Hematopoietic multipotent progenitor cell treated with erythropoietin and hydrocortisone succinate and interleukin-3 and kit ligand, for 15 days (in vitro differentiated cells): ENCODE measurements around the gene PITHD1.
"Not testable (repeated sequence)": the region's sequence is repeated elsewhere in the genome, so short reads cannot be mapped to it uniquely, and the experiment has no call there.

ENCODE experiments used
- DNase-seq: peaks from one replicate; pipeline ENCODE4 v3.0.0-alpha.2; 2015; ENCODE audit warnings: low spot score

PITHD1 gene

GRCh38 chr1:23799255-23799569 lies 21.0 kb downstream of the PITHD1 start:
- DNase-seq, result no peak

GRCh38 chr1:23799570-23800399 lies 21.6 kb downstream of the PITHD1 start:
- no peak for DNase-seq

GRCh38 chr1:23800400-23801337 lies 22.5 kb downstream of the PITHD1 start, which contains the start of gene GALE:
GALE (minus strand) TSS chr1:23800754; CDS start chr1:23799007, 1,747 bp downstream.
- DNase-seq, result peak; percentile 97

GRCh38 chr1:23801338-23801748 lies 23.1 kb downstream of the PITHD1 start:
- no peak for DNase-seq

GRCh38 chr1:23801876-23802275 lies 23.7 kb downstream of the PITHD1 start:
- no peak for DNase-seq

- not testable (repeated sequence) for DNase-seq
These were observed 24.7 kb downstream of the PITHD1 start for GRCh38 chr1:23802809-23803342.

- no peak for DNase-seq
These were observed 25.5 kb downstream of the PITHD1 start for GRCh38 chr1:23803674-23804073.

- DNase-seq, result no peak
These were observed 26.1 kb downstream of the PITHD1 start for GRCh38 chr1:23804183-23804835.

GRCh38 chr1:23805025-23805424 lies 26.8 kb downstream of the PITHD1 start:
- DNase-seq, result no peak

- DNase-seq, result no peak
These were observed 28.1 kb downstream of the PITHD1 start for GRCh38 chr1:23806280-23806679.

- no peak for DNase-seq
These were observed 29.2 kb downstream of the PITHD1 start for GRCh38 chr1:23807453-23807852.

GRCh38 chr1:23809751-23810171 lies 31.5 kb downstream of the PITHD1 start:
- peak; percentile 89 for DNase-seq

- DNase-seq, result peak; percentile 78
These were observed 32.8 kb downstream of the PITHD1 start for GRCh38 chr1:23810818-23811540.

- DNase-seq, result no peak
These were observed 35.8 kb downstream of the PITHD1 start for GRCh38 chr1:23814016-23814415.

- no peak for DNase-seq
These were observed 38.1 kb downstream of the PITHD1 start for GRCh38 chr1:23816361-23816760.

- DNase-seq, result no peak
These were observed 38.7 kb downstream of the PITHD1 start for GRCh38 chr1:23816906-23817305.

GRCh38 chr1:23817633-23818032 lies 39.4 kb downstream of the PITHD1 start:
- no peak for DNase-seq

GRCh38 chr1:23823767-23824166 lies 45.5 kb downstream of the PITHD1 start:
- DNase-seq, result no peak

- DNase-seq, result no peak
These were observed 46.5 kb downstream of the PITHD1 start for GRCh38 chr1:23824711-23825075.

GRCh38 chr1:23825076-23825761 lies 47.0 kb downstream of the PITHD1 start, which contains the start of gene HMGCL:
HMGCL (minus strand) TSS chr1:23825429; CDS start chr1:23825415, 14 bp downstream.
- peak; percentile 91 for DNase-seq
